PC-3 (cell line): ENCODE data around the gene CORO2B.

Experiments
- CTCF ChIP-seq: fragments of 300-600 bp; sonication (generic); conservative IDR thresholded peaks from 2 replicates; pipeline ENCODE4 v1.5.1; 2017; ENCODE audit warnings: antibody characterized with exemption, low read depth, mild to moderate bottlenecking, low read length
- EZH2 ChIP-seq: fragments of 300-600 bp; sonication (generic); IDR thresholded peaks from one replicate; pipeline ENCODE4 v1.6.1; 2017; ENCODE audit warnings: antibody characterized with exemption, mild to moderate bottlenecking, low read length; ENCODE audit not compliant: unreplicated experiment
- EZH2phosphoT487 ChIP-seq: fragments of 300-600 bp; sonication (generic); IDR thresholded peaks from 2 replicates; pipeline ENCODE4 v1.6.1; 2018; ENCODE audit warnings: mild to moderate bottlenecking, antibody characterized with exemption, low read length, borderline replicate concordance

- TF ChIP-seq CTCF, result no peak
- no peak for TF ChIP-seq EZH2
- TF ChIP-seq EZH2phosphoT487, result no peak
Measured at GRCh38 chr15:68640791-68641331, 62.1 kb downstream of the CORO2B start.
